DND-41 (cell line): ENCODE measurements around the gene SULF2.

Source experiments
- ATAC-seq: fragments of 200-7000 bp; cut with Tn5 transposase; 3 replicates; pipeline ENCODE4 v1.9.1; 2021; ENCODE audit warnings: low read depth; ENCODE audit not compliant: insufficient read depth
- DNase-seq: peaks from one replicate; pipeline ENCODE4 v3.0.0-alpha.2; 2020
- H2AFZ ChIP-seq: 2 replicates; pipeline ENCODE4 v1.6.0; 2012; ENCODE audit warnings: low read depth, low read length
- H3K27ac ChIP-seq: 2 replicates; pipeline ENCODE4 v1.5.1; 2012; ENCODE audit warnings: low read length, inconsistent platforms
- H3K27me3 ChIP-seq: fragments of 200-600 bp; sonication (generic); 2 replicates; pipeline ENCODE4 v1.6.0; 2012; ENCODE audit warnings: low read length, mild to moderate bottlenecking, inconsistent platforms; ENCODE audit not compliant: insufficient read depth, poor library complexity
- H3K36me3 ChIP-seq: 2 replicates; pipeline ENCODE4 v1.5.1; 2012; ENCODE audit warnings: low read length, inconsistent platforms; ENCODE audit not compliant: insufficient read depth
- H3K4me1 ChIP-seq: 2 replicates; pipeline ENCODE4 v1.5.1; 2012; ENCODE audit warnings: mild to moderate bottlenecking, low read length; ENCODE audit not compliant: insufficient read depth
- H3K4me2 ChIP-seq: 2 replicates; pipeline ENCODE4 v1.6.0; 2012; ENCODE audit warnings: mild to moderate bottlenecking, moderate library complexity, low read length, inconsistent platforms; ENCODE audit not compliant: insufficient read depth
- H3K4me3 ChIP-seq, 2 experiments: fragments of 200-600 bp in 1 of 2; shearing (Covaris generic) in 1 of 2; 2 replicates each; pipeline ENCODE4 v1.5.1; 2012 to 2016; ENCODE audit warnings: inconsistent platforms in 2 of 2, low read length in 2 of 2, mild to moderate bottlenecking in 2 of 2, low read depth in 1 of 2, moderate library complexity in 1 of 2
- H3K79me2 ChIP-seq: 2 replicates; pipeline ENCODE4 v1.6.0; 2012; ENCODE audit warnings: low read length, inconsistent platforms; ENCODE audit not compliant: insufficient read depth
- H3K9ac ChIP-seq: 2 replicates; pipeline ENCODE4 v1.6.0; 2012; ENCODE audit warnings: low read depth, mild to moderate bottlenecking, inconsistent platforms, low read length, moderate library complexity
- H3K9me3 ChIP-seq: 2 replicates; pipeline ENCODE4 v1.5.1; 2012; ENCODE audit warnings: low read length, moderate library complexity, mild to moderate bottlenecking, inconsistent platforms; ENCODE audit not compliant: insufficient read depth, severe bottlenecking
- H4K20me1 ChIP-seq: 2 replicates; pipeline ENCODE4 v1.6.0; 2012; ENCODE audit warnings: low read length; ENCODE audit not compliant: insufficient read depth
- CTCF ChIP-seq: IDR thresholded peaks from 2 replicates; pipeline ENCODE4 v1.5.1; 2012; ENCODE audit warnings: borderline replicate concordance, low read length, moderate library complexity, mild to moderate bottlenecking; ENCODE audit not compliant: poor library complexity, severe bottlenecking; ENCODE audit errors: extremely low read depth
- EZH2 ChIP-seq: IDR thresholded peaks from 3 replicates; pipeline ENCODE4 v1.6.1; 2012; ENCODE audit warnings: borderline replicate concordance, low read depth, mild to moderate bottlenecking, moderate library complexity, low read length, inconsistent platforms; ENCODE audit not compliant: severe bottlenecking

The SULF2 gene

DNA sequence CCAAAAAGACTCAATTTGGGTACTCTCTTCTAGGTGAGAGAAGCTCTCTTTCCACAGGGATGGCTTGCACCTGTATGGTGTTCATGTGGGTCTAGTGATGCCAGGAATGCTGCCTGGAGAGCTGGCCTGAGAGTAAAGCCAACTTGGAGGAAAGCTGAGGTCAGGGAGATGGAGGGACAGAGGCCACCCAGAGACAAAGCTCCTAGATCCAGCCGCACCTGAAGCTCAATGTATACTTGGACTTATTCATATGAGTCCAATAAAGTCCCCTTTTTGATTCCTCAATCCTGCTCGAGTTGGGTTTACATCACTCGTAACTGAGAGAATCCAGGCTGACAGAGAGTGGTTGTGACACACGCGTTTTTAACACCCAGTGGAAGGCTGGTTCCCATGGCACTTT is 33.8 kb downstream of the SULF2 start:
- Histone ChIP-seq H4K20me1 (no peaks in the 10 kb centered on the region), H3K4me1 (peaks cover 24% of the 10 kb centered on the region), H3K36me3 (no peaks in the 10 kb centered on the region), H3K9ac (no peak overlapping the region), H3K4me2 (no peak overlapping the region), H3K27ac (no peak overlapping the region), H3K27me3 (no peaks in the 10 kb centered on the region), H3K79me2 (no peaks in the 10 kb centered on the region), H3K9me3 (no peaks in the 10 kb centered on the region), H2AFZ (no peak overlapping the region), H3K4me3 (no peak overlapping the region)
- TF ChIP-seq CTCF (no peak), EZH2 (no peak)
- no peak for DNase-seq
- ATAC-seq = no peak

- no peaks in the 10 kb centered on the region for H3K27me3 ChIP-seq
- 0 out of 2 replicates have a peak overlapping the region, but pooled peaks have one; percentile 17 for H3K4me2 ChIP-seq
- H3K4me1 ChIP-seq = peaks cover 24% of the 10 kb centered on the region
- no peaks in the 10 kb centered on the region for H3K79me2 ChIP-seq
- no peak for DNase-seq
- no peaks in the 10 kb centered on the region for H4K20me1 ChIP-seq
- no peaks in the 10 kb centered on the region for H3K9me3 ChIP-seq
- no peak overlapping the region for H2AFZ ChIP-seq
- H3K9ac ChIP-seq = peak overlapping the region; percentile 14
- no peak for TF ChIP-seq CTCF
- TF ChIP-seq EZH2 = no peak
- no peak for ATAC-seq
- no peaks in the 10 kb centered on the region for H3K36me3 ChIP-seq
- no peak overlapping the region for H3K4me3 ChIP-seq
- H3K27ac ChIP-seq = peak overlapping the region; percentile 60
These were observed 35.9 kb downstream of the SULF2 start for GRCh38 chr20:47749339-47749738.

- Histone ChIP-seq H3K36me3 (no peaks in the 10 kb centered on the region), H3K9ac (peak overlapping the region; percentile 27), H3K27me3 (no peaks in the 10 kb centered on the region), H4K20me1 (no peaks in the 10 kb centered on the region), H3K4me2 (peak overlapping the region; percentile 28), H2AFZ (no peak overlapping the region; the same call in 1 of the 2 replicates), H3K4me3 (no peak overlapping the region), H3K9me3 (no peaks in the 10 kb centered on the region), H3K4me1 (peaks cover 24% of the 10 kb centered on the region), H3K27ac (peak overlapping the region; percentile 78), H3K79me2 (no peaks in the 10 kb centered on the region)
- DNase-seq (peak; percentile 73), ATAC-seq (peak; percentile 99)
- TF ChIP-seq EZH2 = no peak
- no peak for TF ChIP-seq CTCF
These were observed 36.5 kb downstream of the SULF2 start for GRCh38 chr20:47748823-47749222.

- TF ChIP-seq EZH2 = no peak
- TF ChIP-seq CTCF = no peak
- DNase-seq = no peak
- Histone ChIP-seq H3K9me3 (no peaks in the 10 kb centered on the region), H3K4me1 (peaks cover 24% of the 10 kb centered on the region), H3K36me3 (no peaks in the 10 kb centered on the region), H3K27me3 (no peaks in the 10 kb centered on the region), H3K27ac (peak overlapping the region; percentile 78), H3K9ac (peak overlapping the region; percentile 27), H3K79me2 (no peaks in the 10 kb centered on the region), H4K20me1 (no peaks in the 10 kb centered on the region), H3K4me3 (no peak overlapping the region), H3K4me2 (peak overlapping the region; percentile 28; the same call in 1 of the 2 replicates), H2AFZ (no peak overlapping the region)
- ATAC-seq = no peak
These were observed 37.2 kb downstream of the SULF2 start for GRCh38 chr20:47748069-47748468.
